Stimulated activated CD8-positive, alpha-beta memory T cell treated with anti-CD3 and anti-CD28 coated beads, Interleukin-4, amount 100 ng/mL, for 4 hours (primary cell): ENCODE data around the gene IL15.

Source experiments
- DNase-seq, 2 donors: peaks; one replicate each; pipeline ENCODE4 v3.0.0-alpha.2; 2020; ENCODE audit warnings: low read depth in 2 of 2, low spot score in 1 of 2

The IL15 gene

DNA sequence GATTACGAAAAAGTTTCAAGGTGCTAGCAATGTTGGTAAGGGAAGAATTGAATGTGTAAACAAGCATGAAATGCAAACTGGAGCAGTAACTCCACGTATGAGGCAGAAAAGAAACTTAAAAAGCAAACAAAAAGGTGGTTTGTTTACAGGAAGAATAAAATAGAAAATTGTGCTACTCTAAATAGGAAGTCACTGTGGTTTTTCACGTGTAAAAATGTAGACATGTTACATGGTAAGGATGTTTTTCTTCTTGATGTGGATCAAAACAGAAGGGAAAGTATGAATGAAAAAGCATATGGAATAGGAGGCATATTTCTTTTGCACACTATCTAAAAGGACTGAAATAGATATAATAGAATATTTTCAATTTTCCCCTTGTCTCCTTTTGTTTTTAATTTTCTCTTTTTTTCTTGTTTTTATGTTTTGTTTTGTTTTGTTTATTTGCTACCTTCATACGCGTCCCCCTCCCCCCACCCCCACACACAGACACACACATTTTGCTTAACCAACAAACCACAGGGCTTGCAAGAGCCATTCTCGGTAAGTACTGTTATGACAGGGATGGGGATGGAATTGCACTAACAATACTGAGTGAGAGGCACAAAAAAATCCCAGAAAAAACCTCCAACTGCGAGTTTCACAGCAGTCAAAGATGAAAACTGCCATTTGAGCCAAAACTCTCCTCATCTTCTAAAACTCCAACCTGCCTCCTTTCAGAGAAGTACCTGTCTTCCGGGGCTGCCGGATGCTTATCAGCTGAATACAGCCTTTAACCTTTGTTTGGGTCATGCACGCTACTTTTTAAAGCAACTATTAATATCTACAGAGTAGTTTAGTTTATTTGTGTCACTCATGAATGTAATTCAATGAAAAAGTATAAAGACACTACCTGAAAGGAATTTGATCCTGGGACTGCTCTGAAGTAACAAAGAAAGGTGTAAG is 135.8 kb downstream of the IL15 start:
- DNase-seq: no peak

DNA sequence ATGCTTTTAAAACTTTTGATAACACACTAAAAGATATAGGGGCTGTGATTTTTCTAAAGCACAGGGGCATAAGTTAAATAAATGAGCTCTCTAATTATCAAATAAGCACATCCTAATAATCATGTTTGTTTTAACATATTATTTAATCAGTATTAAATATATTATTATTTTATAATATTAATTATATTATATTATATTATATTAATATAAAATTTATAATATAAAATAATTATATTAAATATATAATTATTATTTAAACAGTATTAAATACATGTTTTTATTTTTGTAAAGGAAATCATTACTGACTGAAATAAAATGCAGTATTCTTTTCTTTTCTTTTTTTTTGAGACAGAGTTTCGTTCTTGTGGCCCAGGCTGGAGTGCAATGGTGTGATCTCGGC is 136.5 kb downstream of the IL15 start:
- no peak for DNase-seq

DNA sequence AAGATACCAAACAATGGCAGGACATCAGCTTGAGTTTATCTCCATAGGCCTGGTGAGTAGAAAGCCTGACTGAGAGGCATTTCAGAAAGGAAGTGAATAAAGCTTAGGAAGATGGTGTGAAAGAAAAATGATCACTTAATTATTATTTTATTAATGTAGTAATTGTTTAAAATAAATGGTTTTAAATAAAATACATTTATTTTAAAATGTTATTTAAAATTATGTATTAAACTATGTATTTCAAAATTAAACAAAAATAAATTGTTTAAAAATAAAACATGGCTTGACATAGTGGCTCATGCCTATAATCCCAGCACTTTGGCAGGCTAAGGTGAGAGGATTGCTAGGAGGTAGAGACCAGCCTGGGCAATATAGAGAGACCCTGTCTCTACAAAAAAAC is 145.8 kb downstream of the IL15 start:
- DNase-seq: no peak
